ENCODE measurements around the gene PI4KB. TPM values are rescaled to one million over a fixed set of nuclear protein-coding genes. Genes with fewer than 3 reads are reported as not detected.

Gene PI4KB
- total RNA-seq, 2 donors from 2014 or later = 47.2 to 53.5 TPM

DNA sequence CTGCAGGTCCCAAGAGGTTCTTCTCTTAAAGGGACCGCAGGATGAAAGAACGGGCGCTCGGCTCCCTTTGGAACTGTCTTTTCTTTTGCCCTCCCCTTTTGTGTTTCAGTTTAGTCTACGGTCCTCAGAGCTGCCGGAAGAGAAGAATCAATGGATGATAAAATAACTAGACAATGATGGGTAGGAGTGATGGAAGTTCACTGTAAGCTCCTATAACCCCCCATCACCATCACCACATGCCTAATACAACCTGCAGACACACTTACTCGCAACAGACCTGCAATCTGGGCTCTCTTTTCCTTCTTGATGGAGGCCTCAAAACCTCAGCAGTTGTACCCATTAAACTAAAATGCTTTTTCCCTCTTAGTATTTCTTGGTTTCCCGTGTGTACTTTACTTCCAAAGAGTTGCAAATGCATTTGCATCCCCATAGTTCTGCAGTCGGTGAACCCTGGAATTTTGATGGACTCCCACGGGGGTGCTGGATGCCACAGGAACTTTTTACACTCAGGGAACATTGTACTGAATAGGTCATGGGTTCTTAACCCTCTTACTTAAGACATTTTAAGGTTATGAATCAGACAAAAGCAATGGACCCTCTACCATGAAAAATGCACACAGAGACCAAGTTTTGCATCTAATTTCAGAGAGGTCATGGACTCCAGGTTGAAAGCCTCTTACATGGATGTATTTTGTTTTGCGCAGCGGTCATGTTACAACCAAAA, 20.5 kb upstream of the PI4KB start:
- Histone ChIP-seq H3K9ac (ENCODE audit: low read depth in 2 of 2, low read length in 2 of 2) (peak overlapping the region in 1 of 2 donors; percentile 59), H3K36me3 (no peaks in the 10 kb centered on the region), H3K27me3 (no peaks in the 10 kb centered on the region), H3K9me3 (no peaks in the 10 kb centered on the region), H3K4me1 (peaks cover 5% of the 10 kb centered on the region), H3K27ac (peak overlapping the region; percentile 89), H3K4me3 (peak overlapping the region; percentile 49)
- TF ChIP-seq, protein P1, sequence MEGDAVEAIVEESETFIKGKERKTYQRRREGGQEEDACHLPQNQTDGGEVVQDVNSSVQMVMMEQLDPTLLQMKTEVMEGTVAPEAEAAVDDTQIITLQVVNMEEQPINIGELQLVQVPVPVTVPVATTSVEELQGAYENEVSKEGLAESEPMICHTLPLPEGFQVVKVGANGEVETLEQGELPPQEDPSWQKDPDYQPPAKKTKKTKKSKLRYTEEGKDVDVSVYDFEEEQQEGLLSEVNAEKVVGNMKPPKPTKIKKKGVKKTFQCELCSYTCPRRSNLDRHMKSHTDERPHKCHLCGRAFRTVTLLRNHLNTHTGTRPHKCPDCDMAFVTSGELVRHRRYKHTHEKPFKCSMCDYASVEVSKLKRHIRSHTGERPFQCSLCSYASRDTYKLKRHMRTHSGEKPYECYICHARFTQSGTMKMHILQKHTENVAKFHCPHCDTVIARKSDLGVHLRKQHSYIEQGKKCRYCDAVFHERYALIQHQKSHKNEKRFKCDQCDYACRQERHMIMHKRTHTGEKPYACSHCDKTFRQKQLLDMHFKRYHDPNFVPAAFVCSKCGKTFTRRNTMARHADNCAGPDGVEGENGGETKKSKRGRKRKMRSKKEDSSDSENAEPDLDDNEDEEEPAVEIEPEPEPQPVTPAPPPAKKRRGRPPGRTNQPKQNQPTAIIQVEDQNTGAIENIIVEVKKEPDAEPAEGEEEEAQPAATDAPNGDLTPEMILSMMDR (IDR thresholded peaks at IDR 0.05) = no peak
- intact Hi-C loops (cut with DNase I) = no loop called here
- DNase-seq = no peak

DNA sequence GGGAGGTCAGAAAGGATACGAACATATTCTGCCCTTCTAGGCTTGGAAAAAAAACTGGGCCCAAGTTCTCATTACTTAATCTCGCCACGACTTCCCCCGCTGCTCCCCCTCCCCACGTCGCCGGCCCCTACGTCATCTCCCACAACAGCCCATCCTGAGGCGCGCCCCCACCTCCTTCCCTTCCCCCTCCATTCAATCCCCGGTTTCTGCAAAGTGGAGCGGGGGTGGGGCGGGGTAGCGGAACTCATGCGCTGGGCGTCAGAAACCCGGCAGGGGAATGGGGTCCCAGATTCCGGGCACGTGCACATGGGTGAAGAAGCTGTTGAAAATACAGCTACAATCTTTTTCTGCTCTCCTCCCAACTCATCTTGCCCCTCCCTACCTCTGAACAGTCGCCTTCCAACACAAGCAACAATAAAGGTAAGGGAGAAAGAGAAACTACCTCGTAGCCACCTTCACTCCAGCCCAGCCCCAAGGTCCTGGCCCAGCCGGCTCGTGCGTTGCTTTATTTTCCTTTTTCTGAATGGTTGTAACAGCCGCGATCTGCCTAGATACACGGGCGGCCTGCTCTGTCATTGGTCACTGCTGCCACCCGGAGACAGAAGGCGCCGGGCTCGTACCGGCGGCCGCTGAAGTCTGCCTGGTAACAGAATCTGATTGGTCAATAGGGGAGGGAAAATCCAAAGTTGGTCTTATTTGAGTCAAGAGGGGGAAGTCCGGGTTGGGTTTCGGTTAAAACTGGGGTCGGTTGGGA, 19.7 kb upstream of the PI4KB start, which contains the start of gene RFX5:
RFX5 (minus strand) TSS at position 484 of the 754 bp plus-strand sequence. CDS start 932 bp downstream, outside the sequence.
- H3K9me3 ChIP-seq = no peaks in the 10 kb centered on the region
- TF ChIP-seq, protein P1 (IDR thresholded peaks at IDR 0.05) = no peak
- intact Hi-C loops (cut with DNase I) = no loop called here
- peaks cover 5% of the 10 kb centered on the region for H3K4me1 ChIP-seq
- no peaks in the 10 kb centered on the region for H3K27me3 ChIP-seq
- peak; percentile 96 for DNase-seq
- H3K9ac ChIP-seq (ENCODE audit: low read depth in 2 of 2, low read length in 2 of 2) = peak within 1 kb of the TSS; percentile 84 to 87
- peak within 1 kb of the TSS; percentile 49 for H3K4me3 ChIP-seq
- H3K36me3 ChIP-seq = no peaks in the 10 kb centered on the region
- H3K27ac ChIP-seq = peak within 1 kb of the TSS; percentile 89

DNA sequence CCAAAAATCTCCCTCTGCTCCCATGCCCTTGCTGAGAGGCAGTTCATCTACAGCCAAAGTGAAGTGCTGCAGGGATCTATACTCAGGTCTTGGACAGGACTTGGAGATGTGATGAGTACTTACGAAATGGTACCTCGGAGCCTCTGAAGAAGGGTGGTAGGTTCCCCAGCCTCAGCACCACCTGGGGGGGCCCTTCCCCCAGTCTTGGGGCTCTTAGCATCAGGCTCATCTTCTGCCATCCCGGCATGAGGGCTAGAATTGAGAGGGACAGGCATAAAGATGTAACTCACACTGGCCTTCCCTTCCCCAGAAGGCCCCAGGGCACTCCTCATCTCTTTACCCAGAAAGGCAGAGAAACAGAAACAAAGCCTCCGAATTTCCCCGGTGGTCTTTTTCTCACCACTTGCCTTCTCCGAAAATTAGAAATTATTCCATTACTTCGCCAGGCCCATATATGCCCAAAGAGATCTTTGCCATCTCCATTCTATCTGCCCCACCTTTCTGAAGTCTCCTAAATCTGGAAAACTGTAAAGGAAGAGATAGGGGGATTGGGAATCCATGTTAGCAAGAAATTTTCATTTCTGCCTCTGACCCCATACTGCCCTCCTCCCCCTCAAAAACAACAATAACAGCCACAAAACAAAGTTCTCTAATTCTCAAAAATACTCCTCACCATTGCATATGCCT, 19.0 kb upstream of the PI4KB start:
- H3K9ac ChIP-seq (ENCODE audit: low read depth in 2 of 2, low read length in 2 of 2) = peak overlapping the region; percentile 84 to 87
- no peaks in the 10 kb centered on the region for H3K9me3 ChIP-seq
- no peaks in the 10 kb centered on the region for H3K36me3 ChIP-seq
- H3K27me3 ChIP-seq = no peaks in the 10 kb centered on the region
- peak overlapping the region; percentile 49 for H3K4me3 ChIP-seq
- DNase-seq = no peak
- peak overlapping the region; percentile 89 for H3K27ac ChIP-seq
- H3K4me1 ChIP-seq = peaks cover 5% of the 10 kb centered on the region
- TF ChIP-seq, protein P1 (IDR thresholded peaks at IDR 0.05) = no peak
- intact Hi-C loops (cut with DNase I) = no loop called here

DNA sequence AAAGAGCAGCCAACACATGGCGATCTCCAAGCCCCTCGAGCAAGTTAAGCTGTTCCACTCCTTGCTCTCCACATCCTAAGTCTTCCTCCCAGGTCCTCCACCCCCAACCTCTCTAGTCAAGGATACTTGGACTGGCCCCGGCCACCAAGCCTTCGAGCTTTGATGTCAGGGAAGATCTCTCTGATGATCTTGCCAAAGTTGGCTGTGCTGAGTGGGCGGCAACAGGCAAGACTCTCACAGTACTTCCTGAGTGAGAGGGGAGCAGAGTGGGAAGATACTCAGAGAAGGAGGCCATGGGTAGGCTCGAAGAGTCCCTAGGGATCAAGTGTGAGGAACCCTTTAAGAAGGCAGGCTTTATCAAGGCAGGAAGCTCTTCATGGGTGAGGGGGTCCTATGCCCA, 17.1 kb upstream of the PI4KB start:
- no peaks in the 10 kb centered on the region for H3K36me3 ChIP-seq
- DNase-seq = no peak
- intact Hi-C loops (cut with DNase I) = loop anchor here (5.0 kb wide), 2 partner anchors 42 to 53 kb away; partner anchors contain the start of gene PSMB4

More for the DNA sequence above, 17.1 kb upstream of the PI4KB start:
- Histone ChIP-seq H3K9me3 (no peaks in the 10 kb centered on the region), H3K27me3 (no peaks in the 10 kb centered on the region), H3K4me1 (peaks cover 5% of the 10 kb centered on the region), H3K9ac (ENCODE audit: low read depth in 2 of 2, low read length in 2 of 2) (no peak overlapping the region), H3K4me3 (no peak overlapping the region), H3K27ac (no peak overlapping the region)
- TF ChIP-seq, protein P1 (IDR thresholded peaks at IDR 0.05) = no peak
